SK-N-SH (cell line): ENCODE data around the gene CBLN3. TPM values are rescaled to one million over a fixed set of nuclear protein-coding genes. Genes with fewer than 3 reads are reported as not detected.

Source experiments
- CTCF ChIA-PET: fragments of 300-600, 350-600 bp; formaldehyde crosslinking; extraction: SDS; loops from one replicate; lab custom pipeline; 2021; lab: Yijun Ruan, JAX
- POLR2A ChIA-PET: fragments of 350-600 bp; sonication (Branson Sonifier 250); formaldehyde crosslinking; extraction: SDS; loops from one replicate; lab custom pipeline; 2020; ENCODE audit warnings: antibody characterized with exemption, inconsistent platforms; lab: Yijun Ruan, JAX
- DNase-seq: peaks from one replicate; pipeline ENCODE4 v3.0.0; 2012
- H2AFZ ChIP-seq: fragments of 200-600 bp; sonication (generic); 2 replicates; pipeline ENCODE4 v1.8.1; 2016; ENCODE audit warnings: antibody characterized with exemption, mild to moderate bottlenecking, low read depth
- H3F3A ChIP-seq: fragments of 200-600 bp; sonication (generic); replicated peaks from 2 replicates; pipeline ENCODE3; 2016; ENCODE audit warnings: antibody characterized with exemption, mild to moderate bottlenecking; ENCODE audit not compliant: insufficient read depth
- H3K27ac ChIP-seq, 2 experiments: fragments of 200-500 bp in 1 of 2; fragments of 200-600 bp in 1 of 2; sonication (Bioruptor generic) in 1 of 2; sonication (generic), shearing (Covaris generic) in 1 of 2; 2 replicates each; pipeline versions ENCODE4 v1.5.1 to v1.6.1; 2014 to 2016; ENCODE audit warnings: low read depth in 2 of 2, inconsistent platforms in 1 of 2, low read length in 1 of 2, mild to moderate bottlenecking in 1 of 2, mixed read lengths in 1 of 2
- H3K27me3 ChIP-seq: fragments of 200-600 bp; sonication (generic), shearing (Covaris generic); 2 replicates; pipeline ENCODE4 v1.6.1; 2016; ENCODE audit warnings: mixed run types; ENCODE audit not compliant: insufficient read depth
- H3K36me3 ChIP-seq, 2 experiments: fragments of 200-500 bp in 1 of 2; fragments of 200-600 bp in 1 of 2; sonication (Bioruptor generic) in 1 of 2; sonication (generic) in 1 of 2; replicated peaks in 1 of 2; 2 replicates each; pipeline versions ENCODE3 to v1.5.1; 2014 to 2016; ENCODE audit warnings: low read length in 1 of 2, mild to moderate bottlenecking in 1 of 2; ENCODE audit not compliant: insufficient read depth in 2 of 2, control insufficient read depth in 1 of 2
- H3K4me1 ChIP-seq, 2 experiments: fragments of 200-500 bp in 1 of 2; fragments of 200-600 bp in 1 of 2; sonication (Bioruptor generic) in 1 of 2; sonication (generic), shearing (Covaris generic) in 1 of 2; 2 replicates each; pipeline versions ENCODE4 v1.5.1 to v1.6.1; 2014 to 2016; ENCODE audit warnings: low read depth in 1 of 2, low read length in 1 of 2, mixed run types in 1 of 2; ENCODE audit not compliant: insufficient read depth in 2 of 2, control insufficient read depth in 1 of 2
- H3K4me2 ChIP-seq: fragments of 200-600 bp; sonication (generic), shearing (Covaris generic); 2 replicates; pipeline ENCODE4 v1.6.1; 2017; ENCODE audit warnings: mixed run types
- H3K4me3 ChIP-seq, 2 experiments: fragments of 200-500 bp in 1 of 2; fragments of 200-600 bp in 1 of 2; sonication (Bioruptor generic) in 1 of 2; sonication (generic), shearing (Covaris generic) in 1 of 2; 2 replicates each; pipeline versions ENCODE4 v1.5.1 to v1.8.1; 2014 to 2016; ENCODE audit warnings: low read depth in 2 of 2, inconsistent platforms in 1 of 2, low read length in 1 of 2, mild to moderate bottlenecking in 1 of 2, mixed read lengths in 1 of 2, moderate library complexity in 1 of 2
- H3K79me2 ChIP-seq: fragments of 200-600 bp; sonication (generic); 2 replicates; pipeline ENCODE4 v1.8.1; 2017; ENCODE audit warnings: mild to moderate bottlenecking; ENCODE audit not compliant: insufficient read depth
- H3K9ac ChIP-seq: fragments of 200-600 bp; sonication (generic); 2 replicates; pipeline ENCODE4 v1.6.1; 2017; ENCODE audit warnings: mixed run types
- H3K9me2 ChIP-seq: fragments of 200-600 bp; sonication (generic); 2 replicates; pipeline ENCODE4 v1.6.1; 2017; ENCODE audit warnings: mixed run types
- H3K9me3 ChIP-seq: fragments of 200-600 bp; sonication (generic); 2 replicates; pipeline ENCODE4 v1.6.1; 2017; ENCODE audit warnings: mixed run types, mild to moderate bottlenecking, moderate library complexity
- H4K20me1 ChIP-seq: fragments of 200-600 bp; sonication (generic); 2 replicates; pipeline ENCODE4 v1.6.1; 2017; ENCODE audit warnings: mild to moderate bottlenecking, mixed run types; ENCODE audit not compliant: insufficient read depth
- EP300 ChIP-seq, 2 experiments: IDR thresholded peaks; 2 replicates each; pipeline versions ENCODE4 v1.4.0 to v1.6.1; 2012; ENCODE audit warnings: borderline replicate concordance in 1 of 2, low read depth in 1 of 2, low read length in 1 of 2
- EZH2phosphoT487 ChIP-seq: fragments of 200-600 bp; sonication (generic); IDR thresholded peaks from 2 replicates; pipeline ENCODE4 v1.6.1; 2017; ENCODE audit warnings: low read depth, mixed run types, mild to moderate bottlenecking, antibody characterized with exemption, moderate library complexity, borderline replicate concordance
- FOSL2 ChIP-seq: IDR thresholded peaks from 2 replicates; pipeline ENCODE4 v1.4.0; 2012; ENCODE audit warnings: low read depth, mild to moderate bottlenecking, moderate library complexity, borderline replicate concordance
- GATA2 ChIP-seq: sonication (generic); formaldehyde crosslinking; IDR thresholded peaks from 2 replicates; pipeline ENCODE4 v1.5.0; 2020; ENCODE audit warnings: mild to moderate bottlenecking, missing genetic modification reagents
- MAX ChIP-seq: IDR thresholded peaks from 2 replicates; pipeline ENCODE4 v1.4.0; 2012; ENCODE audit warnings: low read depth
- MXI1 ChIP-seq: IDR thresholded peaks from 2 replicates; pipeline ENCODE4 v1.6.1; 2012; ENCODE audit warnings: mild to moderate bottlenecking, low read depth, low read length, improper control_type of control experiment
- NRF1 ChIP-seq: IDR thresholded peaks from 2 replicates; pipeline ENCODE4 v1.6.1; 2012; ENCODE audit warnings: low read depth, mild to moderate bottlenecking, low read length
- POLR2AphosphoS5 ChIP-seq: IDR thresholded peaks from 2 replicates; pipeline ENCODE4 v1.6.1; 2012; ENCODE audit warnings: low read depth, low read length
- RAD21 ChIP-seq: IDR thresholded peaks from 2 replicates; pipeline ENCODE4 v1.6.1; 2012; ENCODE audit warnings: mild to moderate bottlenecking, low read length
- RCOR1 ChIP-seq: fragments of 150-350 bp; IDR thresholded peaks from 2 replicates; pipeline ENCODE4 v1.6.1; 2017; ENCODE audit warnings: antibody characterized with exemption, low read length
- RXRA ChIP-seq: IDR thresholded peaks from 2 replicates; pipeline ENCODE4 v1.4.0; 2012; ENCODE audit warnings: low read depth, mild to moderate bottlenecking, borderline replicate concordance
- SIN3A ChIP-seq: IDR thresholded peaks from 2 replicates; pipeline ENCODE4 v1.6.1; 2012; ENCODE audit warnings: low read depth, mild to moderate bottlenecking, low read length, moderate library complexity, borderline replicate concordance
- TAF1 ChIP-seq: IDR thresholded peaks from 2 replicates; pipeline ENCODE4 v1.6.1; 2012; ENCODE audit warnings: low read depth, mild to moderate bottlenecking, low read length, moderate library complexity, borderline replicate concordance
- TCF12 ChIP-seq: IDR thresholded peaks from 2 replicates; pipeline ENCODE4 v1.4.0; 2012
- TEAD4 ChIP-seq: IDR thresholded peaks from 2 replicates; pipeline ENCODE4 v1.4.0; 2012; ENCODE audit warnings: mild to moderate bottlenecking, borderline replicate concordance; ENCODE audit not compliant: insufficient read depth
- USF1 ChIP-seq: IDR thresholded peaks from 2 replicates; pipeline ENCODE4 v1.4.0; 2012; ENCODE audit warnings: low read depth, borderline replicate concordance
- YY1 ChIP-seq: IDR thresholded peaks from 2 replicates; pipeline ENCODE4 v1.4.0; 2012; ENCODE audit warnings: low read depth, mild to moderate bottlenecking
- WGBS: methylation state at CpG from one replicate; pipeline ENCODE4 v1.1.6; 2017; ENCODE audit warnings: low lambda C conversion rate; 5-methylcytosine and 5-hydroxymethylcytosine counted together
- polyA plus RNA-seq, 3 experiments: library from polyadenylated mRNA; depleted of rRNA; stranded (reverse); fragments of >200 nt; gene quantifications; 2 replicates each; pipeline ENCODE4 v1.2.3, GENCODE V29; 2012
- TF ChIP-seq, protein P1 (sequence below): fragments of 150-350 bp; IDR thresholded peaks from 2 replicates; pipeline ENCODE4 v1.6.1; 2017; ENCODE audit warnings: antibody characterized with exemption, low read length, low read depth, borderline replicate concordance

CBLN3 gene
- polyA plus RNA-seq, 1 of the 3 experiments (the other 2 are of a cell fraction), result 1.8 TPM

DNA sequence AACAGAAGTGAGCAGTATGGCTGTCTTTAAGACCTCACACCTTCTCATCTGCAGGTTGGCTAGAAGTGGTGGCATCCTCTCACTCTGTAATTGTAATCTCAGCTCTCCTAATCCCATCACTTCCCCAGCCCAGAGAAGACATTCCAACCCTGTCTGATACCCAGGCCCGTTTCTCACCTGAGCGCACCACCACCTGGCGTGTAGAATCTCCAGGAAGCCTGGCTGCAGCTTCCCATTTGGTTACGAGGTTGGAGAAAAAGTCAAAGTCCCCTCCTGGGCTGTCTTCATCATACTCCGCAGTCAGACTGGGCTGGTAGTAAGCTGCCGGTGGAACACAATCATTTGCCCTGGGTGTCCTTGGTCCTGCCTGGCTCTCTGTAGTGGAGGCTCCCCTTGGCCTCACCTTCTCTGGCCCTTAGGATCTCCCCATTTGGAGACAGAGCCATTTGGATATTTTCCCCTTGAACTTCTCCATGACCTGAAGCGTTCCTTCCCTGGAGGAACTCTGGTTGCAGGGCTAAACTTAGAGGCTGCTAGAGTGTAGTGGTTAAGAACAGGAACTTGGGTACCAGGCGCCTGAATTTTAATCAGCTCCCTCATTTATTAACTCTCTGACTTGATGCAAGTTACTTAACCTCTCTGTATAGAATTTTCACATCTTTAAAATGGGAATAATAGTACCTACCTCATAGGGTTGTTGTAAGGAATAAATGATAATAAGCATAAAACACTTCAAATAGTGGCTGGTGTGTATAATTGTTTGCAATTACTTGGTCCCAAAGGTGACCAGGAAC is 11.3 kb upstream of the CBLN3 start:
- Histone ChIP-seq H3K36me3 (peaks cover 33 to 55% of the 10 kb centered on the region in 2 experiments), H3K9me3 (no peaks in the 10 kb centered on the region), H3K9ac (peak overlapping the region; percentile 97; the same call in 1 of the 2 replicates), H3K79me2 (peaks cover 30% of the 10 kb centered on the region), H3K4me1 (peaks cover 0 to 17% of the 10 kb centered on the region in 2 experiments; a peak in 2 of 4 replicates), H3K9me2 (no peaks in the 10 kb centered on the region), H4K20me1 (peaks cover 4% of the 10 kb centered on the region; the same call in 1 of the 2 replicates), H3K27ac (peak overlapping the region in 1 of 2 experiments; percentile 97; a peak in 2 of 4 replicates), H3K27me3 (no peaks in the 10 kb centered on the region), H3K4me2 (peak overlapping the region; percentile 94), H3K4me3 (peak overlapping the region in 1 of 2 experiments; percentile 75; a peak in 1 of 4 replicates), H3F3A (peaks cover 22% of the 10 kb centered on the region), H2AFZ (no peak overlapping the region)
- WGBS, result 100% methylated on average over 6 of the region's 8 CpGs
- ChIA-PET POLR2A (interaction anchor here (1.6 to 1.8 kb wide), 2 partner anchors 74 to 107 kb away, joined by 6 to 7 read pairs; no protein-coding TSS in a partner anchor), CTCF (interaction anchor here (2.2 to 16.4 kb wide), 4 partner anchors 9 to 113 kb away, joined by 11 to 445 read pairs (median 40); partner anchors contain the start of genes ADCY4, CBLN3, KHNYN and RIPK3)
- TF ChIP-seq USF1 (no peak), MXI1 (no peak), MAX (no peak), RCOR1 (no peak), EZH2phosphoT487 (no peak), TCF12 (no peak), POLR2AphosphoS5 (no peak), NRF1 (no peak)
- DNase-seq, result no peak

DNA sequence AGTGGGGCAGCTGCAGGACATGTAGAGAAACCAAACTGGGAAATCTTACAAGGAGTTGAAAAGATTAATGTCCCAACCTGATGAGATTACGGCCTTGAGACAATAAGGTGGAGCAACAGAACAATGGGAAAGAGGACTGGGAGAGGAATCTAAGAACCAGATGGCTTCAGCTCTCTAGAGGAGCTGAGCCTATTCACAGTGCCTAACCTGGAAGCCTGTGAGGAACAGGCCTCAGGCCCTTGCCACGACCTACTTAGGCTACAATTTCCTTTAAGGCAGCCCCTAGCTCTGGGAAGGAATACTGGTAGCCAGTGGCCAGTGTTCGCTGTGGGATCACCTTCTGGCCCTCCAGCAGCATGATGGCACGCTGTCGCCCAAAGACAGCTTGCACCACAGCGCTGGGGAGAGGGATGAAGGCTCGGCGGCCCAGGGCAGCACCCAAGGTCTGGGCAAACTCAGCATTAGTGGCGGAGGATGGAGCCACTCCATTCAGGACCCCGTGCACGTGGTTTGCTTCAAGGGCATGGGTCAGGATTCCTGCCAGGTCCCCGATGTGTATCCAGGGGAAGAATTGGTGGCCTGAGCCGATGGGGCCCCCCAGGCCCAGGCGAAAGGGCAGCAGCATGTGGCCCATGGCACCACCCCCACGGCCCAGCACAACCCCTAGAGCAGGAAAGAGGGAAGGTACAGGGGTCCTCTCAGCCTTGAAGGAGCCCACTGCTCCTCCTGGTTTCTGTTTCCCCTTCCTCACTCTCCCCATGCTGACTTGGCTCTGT is 10.6 kb upstream of the CBLN3 start:
- peaks cover 0 to 17% of the 10 kb centered on the region in 2 experiments; a peak in 2 of 4 replicates for H3K4me1 ChIP-seq
- H2AFZ ChIP-seq, result no peak overlapping the region
- peaks cover 30% of the 10 kb centered on the region for H3K79me2 ChIP-seq
- DNase-seq, result no peak
- H3K27ac ChIP-seq, result no peak overlapping the region; a peak in 1 of 4 replicates
- ChIA-PET POLR2A (interaction anchor here (1.4 kb wide), 1 partner anchor 74 kb away, joined by 3 read pairs; no protein-coding TSS in a partner anchor), CTCF (interaction anchor here (4.1 to 16.4 kb wide), 3 partner anchors 9 to 104 kb away, joined by 39 to 445 read pairs (median 40); partner anchors contain the start of genes ADCY4, CBLN3, KHNYN and RIPK3)
- TF ChIP-seq TEAD4 (no peak), SIN3A (no peak), RAD21 (no peak), FOSL2 (no peak), RXRA (no peak), YY1 (no peak), TAF1 (no peak), EZH2phosphoT487 (no peak), GATA2 (CRISPR knock-in tag) (no peak), EP300 (IDR thresholded peaks at IDR 0.05; ENCODE audit: borderline replicate concordance in 1 of 2, low read depth in 1 of 2, low read length in 1 of 2) (no peak), TCF12 (no peak)
- TF ChIP-seq, protein P1, sequence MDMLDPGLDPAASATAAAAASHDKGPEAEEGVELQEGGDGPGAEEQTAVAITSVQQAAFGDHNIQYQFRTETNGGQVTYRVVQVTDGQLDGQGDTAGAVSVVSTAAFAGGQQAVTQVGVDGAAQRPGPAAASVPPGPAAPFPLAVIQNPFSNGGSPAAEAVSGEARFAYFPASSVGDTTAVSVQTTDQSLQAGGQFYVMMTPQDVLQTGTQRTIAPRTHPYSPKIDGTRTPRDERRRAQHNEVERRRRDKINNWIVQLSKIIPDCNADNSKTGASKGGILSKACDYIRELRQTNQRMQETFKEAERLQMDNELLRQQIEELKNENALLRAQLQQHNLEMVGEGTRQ, result no peak
- H3K4me2 ChIP-seq, result no peak overlapping the region
- no peaks in the 10 kb centered on the region for H3K9me2 ChIP-seq
- no peaks in the 10 kb centered on the region for H3K9me3 ChIP-seq
- no peak overlapping the region for H3K4me3 ChIP-seq
- WGBS, result 77% methylated on average over 11 of the region's 15 CpGs
- H3F3A ChIP-seq, result peaks cover 23% of the 10 kb centered on the region
- peaks cover 4% of the 10 kb centered on the region; the same call in 1 of the 2 replicates for H4K20me1 ChIP-seq
- no peaks in the 10 kb centered on the region for H3K27me3 ChIP-seq
- H3K9ac ChIP-seq, result no peak overlapping the region
- peaks cover 33 to 56% of the 10 kb centered on the region in 2 experiments for H3K36me3 ChIP-seq
